Measurements from ENCODE around the gene NFKBIB.
"Not testable (repeated sequence)": the region's sequence is repeated elsewhere in the genome, so short reads cannot be mapped to it uniquely, and the experiment has no call there.

The NFKBIB gene

DNA sequence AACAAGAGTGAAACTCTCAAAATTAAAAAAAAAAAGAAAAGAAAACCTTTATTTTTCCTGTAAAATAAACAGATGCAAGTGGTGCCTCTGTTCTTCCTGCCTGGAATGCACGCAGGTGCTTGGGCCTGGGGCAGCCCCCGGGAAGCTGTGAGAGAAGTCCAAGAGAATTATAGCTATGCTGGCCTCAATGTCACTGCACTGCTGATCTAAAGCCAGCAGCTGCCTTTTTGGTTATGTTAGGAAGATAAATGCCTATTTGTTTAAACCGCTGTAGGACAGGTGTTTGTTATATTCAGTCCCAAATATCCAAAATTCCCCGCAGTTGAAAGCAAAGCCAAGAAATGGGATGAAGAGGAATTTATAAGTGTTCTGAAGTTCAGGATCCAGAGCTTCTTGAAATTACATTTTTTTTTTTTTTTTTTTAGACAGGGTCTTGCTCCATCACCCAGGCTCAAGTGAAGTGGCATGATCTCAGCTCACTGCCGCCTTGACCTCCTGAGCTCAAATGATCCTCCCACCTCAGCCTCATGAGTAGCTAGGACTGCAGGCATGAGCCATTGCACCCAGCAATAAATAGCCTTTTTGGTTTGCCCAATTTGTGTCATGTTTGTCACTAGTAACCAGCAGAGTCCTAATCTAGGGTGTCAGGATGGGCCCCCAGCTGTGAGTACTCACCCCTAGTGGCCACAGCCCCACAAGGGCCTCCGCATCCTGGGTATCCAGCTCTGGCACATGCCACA is 23.9 kb upstream of the NFKBIB start:
- DNase-seq (ENCODE audit: extremely low read depth in 1 of 2, low read depth in 1 of 2): no peak

DNA sequence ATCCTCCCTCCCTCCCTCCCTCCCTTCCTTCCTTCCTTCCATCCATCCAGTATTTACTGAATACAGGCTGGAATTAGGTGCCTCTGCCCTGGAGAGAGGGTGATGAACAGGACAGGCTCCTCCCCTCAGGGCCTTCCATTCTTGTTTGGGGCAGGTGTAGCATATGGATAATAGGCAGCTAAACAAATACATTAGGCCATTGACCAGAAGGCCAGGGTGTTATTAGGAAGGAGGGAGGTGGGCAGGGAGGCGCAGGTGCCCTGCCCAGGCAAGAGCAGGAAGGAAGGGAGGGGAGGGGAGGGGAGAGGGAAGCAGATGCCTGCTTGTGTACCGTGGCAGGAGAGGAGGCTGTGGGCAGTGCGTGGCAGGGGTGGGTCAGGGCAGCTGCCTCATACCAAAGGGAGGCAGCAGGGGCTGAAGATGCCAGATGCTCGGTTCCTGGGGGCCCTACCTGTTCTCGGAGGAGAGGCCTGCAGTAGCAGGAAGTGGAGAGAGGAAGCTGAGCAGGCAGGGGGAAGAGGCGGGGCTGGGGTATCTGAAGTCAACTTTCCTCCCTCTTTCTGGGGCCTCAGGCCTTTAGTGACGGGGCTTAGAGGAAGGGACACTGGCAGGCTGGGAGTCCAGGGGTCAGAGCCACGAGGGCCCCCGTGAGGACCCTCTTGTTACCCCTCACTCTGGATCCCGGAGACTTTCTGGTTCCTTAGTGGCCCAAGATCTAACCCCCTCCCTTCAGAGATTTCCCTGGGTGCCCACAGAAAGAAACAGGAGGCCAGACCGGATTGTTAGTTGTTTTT is 21.8 kb upstream of the NFKBIB start, which contains the start of gene RINL:
Gene RINL, minus strand, starts transcription at position 495 of the 794 bp plus-strand sequence. CDS start 1,533 bp downstream, outside the sequence.
- DNase-seq (ENCODE audit: extremely low read depth in 1 of 2, low read depth in 1 of 2): peak; percentile 32 to 55

DNA sequence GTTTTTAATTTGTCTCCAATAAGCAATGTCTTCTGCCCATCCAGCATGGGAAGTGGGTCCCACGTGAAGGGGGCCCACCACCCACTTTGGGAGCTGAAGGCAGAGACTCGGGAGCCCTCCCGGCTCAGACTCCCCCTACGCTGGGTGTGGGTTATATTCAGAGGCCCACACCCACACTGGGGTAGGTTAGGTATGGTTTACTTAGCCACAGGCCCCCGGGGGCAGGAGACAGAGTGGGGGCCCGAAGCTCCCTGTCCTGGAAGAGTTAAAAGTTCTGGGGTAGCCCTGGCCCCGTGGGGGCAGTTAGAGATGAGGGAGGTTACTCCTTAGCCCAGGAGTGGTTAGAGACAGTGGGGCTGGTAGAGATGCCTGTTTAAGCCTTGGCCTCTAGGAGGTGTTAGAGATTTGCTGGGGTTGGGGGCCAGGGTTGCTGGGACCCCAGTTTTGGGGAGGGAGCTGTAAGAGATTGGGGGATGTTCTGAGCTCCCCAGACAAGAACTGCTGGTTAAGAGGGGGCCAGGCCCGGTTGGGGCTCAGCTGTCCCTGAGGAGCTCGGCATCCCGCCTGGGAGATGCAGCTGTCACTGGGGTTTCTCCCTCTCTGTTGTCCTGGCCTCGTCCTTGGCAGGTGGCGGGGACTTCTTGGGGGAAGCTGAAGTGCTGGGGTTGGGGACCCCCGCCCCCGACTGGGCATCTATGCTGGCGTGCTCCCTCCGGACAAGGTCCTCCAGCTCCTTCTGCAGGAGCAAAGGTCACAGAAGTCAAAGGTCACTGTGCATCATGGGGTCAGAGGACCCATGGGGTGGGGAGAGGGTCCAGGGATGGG is 21.0 kb upstream of the NFKBIB start:
- DNase-seq (ENCODE audit: extremely low read depth in 1 of 2, low read depth in 1 of 2): no peak

DNA sequence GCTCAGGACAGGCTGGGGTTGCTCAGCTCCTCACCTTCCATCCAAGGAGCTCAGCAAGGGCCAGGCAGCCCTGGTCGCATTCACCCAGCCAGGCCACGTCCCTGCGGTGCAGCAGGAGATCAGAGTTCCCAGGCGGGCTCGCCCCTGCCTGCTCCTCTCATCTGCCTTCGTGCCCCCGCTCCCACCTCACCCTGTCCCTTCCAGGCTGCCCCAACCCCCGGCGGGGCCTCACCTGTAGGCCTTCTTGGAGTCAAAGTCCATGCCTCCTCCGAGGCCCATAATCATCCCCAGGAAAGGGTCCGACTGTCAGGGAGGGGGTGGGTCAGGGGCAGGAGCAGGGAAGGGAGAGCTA is 20.4 kb upstream of the NFKBIB start:
- no peak for DNase-seq (ENCODE audit: extremely low read depth in 1 of 2, low read depth in 1 of 2)

DNA sequence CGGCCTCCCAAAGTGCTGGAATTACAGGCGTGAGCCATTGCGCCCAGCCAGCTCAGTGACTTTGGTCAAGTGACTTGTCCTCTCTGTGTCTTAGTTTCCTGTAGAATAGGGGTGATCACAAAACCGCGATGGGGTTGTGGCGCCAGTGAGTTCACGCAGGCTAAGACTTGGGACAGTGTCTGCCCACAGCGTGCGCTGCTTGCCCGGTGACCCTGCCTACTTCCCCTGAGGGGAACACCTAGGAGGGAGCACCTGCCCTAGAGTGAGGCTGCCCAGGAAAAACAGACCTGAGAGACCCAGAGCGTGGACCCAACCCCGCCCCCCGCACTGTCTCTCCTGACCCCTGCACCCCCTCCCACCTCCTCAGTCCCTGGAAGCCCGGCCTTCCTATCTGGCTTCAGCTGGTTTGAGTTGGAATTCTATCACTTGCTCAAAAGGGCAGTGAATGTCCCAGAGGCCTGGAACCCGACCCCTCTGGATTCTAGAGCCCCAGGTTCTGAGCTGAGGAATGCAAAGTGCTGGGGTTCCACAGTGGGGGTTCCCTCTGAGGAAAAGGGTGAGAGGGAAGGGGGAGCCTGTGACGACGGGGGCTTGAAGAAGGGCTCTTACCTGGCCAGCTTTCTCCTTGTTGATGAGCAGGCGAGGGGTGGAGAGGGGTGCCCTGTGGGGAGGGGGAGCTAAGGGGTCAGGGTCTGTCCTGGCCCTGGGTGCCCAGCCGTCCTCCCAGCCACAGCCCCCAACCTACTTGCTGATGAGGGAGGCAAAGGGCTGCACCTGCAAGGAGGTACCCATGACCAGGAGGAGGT is 19.5 kb upstream of the NFKBIB start:
- no peak for DNase-seq (ENCODE audit: extremely low read depth in 1 of 2, low read depth in 1 of 2)

DNA sequence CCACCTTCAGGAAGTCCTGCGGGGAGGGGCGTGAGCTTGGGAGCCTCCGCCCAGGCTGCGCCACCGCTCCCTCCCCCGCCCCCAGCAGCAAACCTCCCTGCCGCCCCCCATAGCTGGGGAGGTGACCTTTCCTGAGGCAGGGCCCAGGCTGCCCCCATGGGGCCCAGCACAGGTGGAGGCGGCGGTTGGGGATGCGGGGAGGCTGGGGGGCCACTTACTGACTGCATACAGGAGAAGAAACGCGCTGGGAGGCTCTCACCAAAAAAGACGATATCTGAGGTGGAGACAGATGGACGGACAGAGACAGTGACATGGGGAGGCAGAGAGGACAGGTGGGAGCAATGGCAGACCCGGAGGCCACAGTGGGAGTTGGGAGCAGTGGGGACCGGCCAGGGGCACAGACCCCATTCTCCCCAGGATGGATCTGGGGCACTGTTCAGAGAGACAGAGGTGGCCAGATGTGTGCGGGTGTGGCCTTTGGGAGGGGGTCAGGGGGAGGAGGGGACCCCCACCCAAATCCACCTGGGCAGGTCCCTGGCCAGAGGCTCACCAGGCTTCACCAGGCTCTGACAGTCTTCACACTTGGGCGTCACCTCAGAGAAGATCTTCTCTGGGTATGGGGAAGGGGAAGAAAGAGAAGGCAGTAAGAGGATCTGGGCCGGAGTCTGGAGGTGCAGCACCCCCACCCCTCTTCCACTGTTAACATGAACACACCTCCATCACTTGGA is 18.7 kb upstream of the NFKBIB start:
- DNase-seq (ENCODE audit: extremely low read depth in 1 of 2, low read depth in 1 of 2): no peak

DNA sequence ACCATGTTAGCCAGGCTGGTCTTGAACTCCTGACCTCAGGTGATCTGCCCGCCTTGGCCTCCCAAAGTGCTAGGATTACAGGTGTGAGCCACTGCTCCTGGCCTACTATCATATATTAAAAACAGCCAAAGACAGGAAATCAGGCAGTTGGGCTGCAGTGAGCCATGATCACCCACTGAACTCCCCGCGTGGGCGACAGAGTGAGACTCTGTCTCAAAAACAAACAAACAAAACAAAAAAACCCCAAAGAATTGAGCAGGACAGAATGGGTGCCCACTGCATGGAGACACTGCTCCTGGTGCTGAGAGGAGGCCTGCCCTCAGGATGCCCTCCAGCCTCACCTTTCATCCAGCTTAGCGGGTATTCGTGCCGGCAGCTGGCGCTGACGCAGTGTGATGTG is 16.5 kb upstream of the NFKBIB start:
- no peak for DNase-seq (ENCODE audit: extremely low read depth in 1 of 2, low read depth in 1 of 2)

DNA sequence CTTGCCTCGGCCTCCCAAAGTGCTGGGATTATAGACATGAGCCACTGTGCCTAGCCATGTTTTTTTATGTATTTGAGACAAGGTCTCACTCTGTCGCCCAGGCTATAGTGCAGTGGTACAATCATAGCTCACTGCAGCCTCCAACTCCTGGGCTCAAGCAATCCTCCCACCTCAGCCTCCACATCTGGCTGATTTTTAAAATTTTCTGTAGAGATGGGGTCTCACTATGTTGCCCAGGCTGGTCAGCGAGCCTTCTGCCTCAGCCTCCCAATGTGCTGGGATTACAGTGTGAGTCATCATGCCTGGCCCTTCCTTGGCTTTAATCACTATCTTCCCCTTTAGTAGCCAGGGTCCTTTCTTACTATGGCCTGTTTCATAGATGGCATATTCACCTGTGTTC is 15.1 kb upstream of the NFKBIB start:
- not testable (repeated sequence) for DNase-seq (ENCODE audit: extremely low read depth in 1 of 2, low read depth in 1 of 2)

DNA sequence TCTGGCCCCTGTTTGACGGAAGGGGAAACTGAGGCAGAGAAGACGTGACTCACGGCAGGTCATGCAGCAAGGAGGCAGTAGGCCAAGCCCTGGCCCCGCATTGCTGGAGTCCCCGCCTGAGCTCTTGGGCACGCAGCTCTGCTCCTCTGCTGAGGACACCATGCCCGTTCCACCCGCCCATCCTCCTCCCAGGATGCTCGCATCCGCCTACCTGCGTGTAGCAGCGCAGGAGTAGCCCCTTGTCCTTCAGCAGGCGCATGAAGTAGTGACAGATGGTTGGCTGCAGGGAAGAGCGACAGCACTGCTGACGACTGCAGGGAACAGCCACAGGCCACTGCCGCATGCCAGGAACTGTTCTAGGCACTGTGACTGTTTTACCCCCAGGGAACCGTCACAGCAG is 10.9 kb upstream of the NFKBIB start:
- DNase-seq (ENCODE audit: extremely low read depth in 1 of 2, low read depth in 1 of 2): no peak

DNA sequence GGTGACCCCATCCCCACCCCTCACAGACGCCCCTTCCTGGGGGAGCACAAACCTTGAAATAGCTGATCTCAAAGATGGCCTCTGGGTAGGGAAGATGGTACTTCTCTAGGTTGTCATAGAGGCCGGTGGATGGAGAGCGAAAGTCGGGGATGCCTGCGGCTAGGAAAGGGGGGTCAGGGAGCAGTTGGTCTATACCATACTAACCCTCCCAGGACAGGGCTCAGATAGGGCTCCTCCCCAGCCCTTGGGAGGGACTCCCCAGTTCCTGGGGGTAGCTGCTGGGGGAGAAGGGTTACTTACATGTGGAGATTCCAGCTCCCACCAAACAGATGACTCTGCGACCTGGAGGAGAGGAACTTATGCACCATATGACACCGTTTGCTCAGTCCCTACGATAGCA is 10.0 kb upstream of the NFKBIB start:
- no peak for DNase-seq (ENCODE audit: extremely low read depth in 1 of 2, low read depth in 1 of 2)

DNA sequence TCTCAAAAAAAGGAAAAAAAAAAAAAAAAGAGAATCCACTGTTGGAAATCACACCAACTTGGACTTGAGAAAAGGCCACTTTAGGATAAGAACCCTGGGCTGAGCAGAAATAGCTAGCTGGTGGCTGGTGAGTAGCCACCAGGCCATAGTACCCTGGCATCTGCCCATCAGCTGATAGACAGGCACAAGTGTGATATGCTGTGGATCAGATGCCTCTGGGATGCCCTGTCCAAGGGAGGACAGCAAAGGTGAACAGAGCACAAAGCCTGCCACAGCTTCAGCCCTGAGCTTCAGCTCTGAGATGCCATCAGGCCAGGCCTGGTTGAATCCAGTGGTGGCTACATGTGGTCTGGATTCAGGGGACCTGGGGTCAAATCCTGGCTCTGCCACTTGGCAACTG is 9.1 kb upstream of the NFKBIB start:
- no peak for DNase-seq (ENCODE audit: extremely low read depth in 1 of 2, low read depth in 1 of 2)

DNA sequence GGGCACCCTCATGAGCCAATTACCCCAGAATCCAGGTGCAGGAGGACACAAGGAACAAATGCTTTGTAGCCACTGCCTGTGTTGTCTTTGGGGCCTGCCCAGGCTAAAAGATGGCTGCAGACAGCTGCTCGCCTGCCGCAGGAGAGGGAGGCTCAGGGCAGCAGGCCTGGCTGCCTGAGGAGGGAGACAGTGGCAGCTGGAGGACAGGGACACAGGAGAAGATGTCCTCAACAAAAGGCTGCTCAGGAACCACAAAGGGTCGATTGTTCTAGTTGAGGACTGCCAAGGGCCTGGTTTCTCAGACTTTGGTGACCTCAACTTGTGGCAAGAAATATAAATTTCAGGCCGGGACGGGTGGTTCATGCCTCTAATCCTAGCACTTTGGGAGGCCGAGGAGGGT is 8.0 kb upstream of the NFKBIB start:
- no peak for DNase-seq (ENCODE audit: extremely low read depth in 1 of 2, low read depth in 1 of 2)

DNA sequence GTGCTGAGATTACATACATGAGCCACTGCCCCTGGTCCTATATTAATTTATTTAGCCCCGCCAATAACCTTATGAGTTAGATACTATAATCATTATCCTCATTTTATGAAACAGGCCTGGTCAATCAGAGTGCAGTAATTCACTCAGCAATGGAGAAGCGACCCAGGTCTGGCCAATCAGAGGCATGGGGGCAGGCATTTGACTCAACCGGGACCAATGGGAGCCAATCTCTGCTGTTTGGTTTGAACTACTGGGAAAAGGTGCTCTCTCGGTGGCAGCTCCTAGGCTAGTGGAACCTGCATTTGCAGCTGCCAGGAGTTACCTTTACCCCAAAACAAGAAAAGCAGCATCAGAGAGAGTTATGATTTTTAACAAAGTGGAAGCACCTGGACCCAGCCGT is 6.9 kb upstream of the NFKBIB start:
- no peak for DNase-seq (ENCODE audit: extremely low read depth in 1 of 2, low read depth in 1 of 2)

DNA sequence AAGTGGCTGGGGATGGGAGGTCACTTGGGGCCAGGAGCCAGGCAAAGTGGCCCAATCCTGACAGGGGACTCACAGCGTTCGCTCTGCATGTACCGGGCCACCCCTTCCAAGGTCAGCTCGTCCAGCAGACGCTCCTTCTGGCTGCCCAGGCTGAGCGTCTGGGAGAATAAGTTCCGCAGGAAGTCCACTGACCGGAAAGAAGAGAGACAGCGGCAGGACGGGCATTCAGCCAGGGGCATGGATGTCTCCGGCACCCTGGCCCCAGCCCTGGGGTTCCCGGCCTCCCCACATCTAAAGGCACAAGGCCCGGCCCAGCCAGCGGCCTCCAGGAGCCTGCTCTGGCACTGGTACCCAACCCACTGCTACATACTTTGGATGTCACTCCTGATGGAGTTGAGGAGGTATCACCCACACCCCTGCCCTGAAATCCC is 6.4 kb upstream of the NFKBIB start:
- DNase-seq (ENCODE audit: extremely low read depth in 1 of 2, low read depth in 1 of 2): no peak

DNA sequence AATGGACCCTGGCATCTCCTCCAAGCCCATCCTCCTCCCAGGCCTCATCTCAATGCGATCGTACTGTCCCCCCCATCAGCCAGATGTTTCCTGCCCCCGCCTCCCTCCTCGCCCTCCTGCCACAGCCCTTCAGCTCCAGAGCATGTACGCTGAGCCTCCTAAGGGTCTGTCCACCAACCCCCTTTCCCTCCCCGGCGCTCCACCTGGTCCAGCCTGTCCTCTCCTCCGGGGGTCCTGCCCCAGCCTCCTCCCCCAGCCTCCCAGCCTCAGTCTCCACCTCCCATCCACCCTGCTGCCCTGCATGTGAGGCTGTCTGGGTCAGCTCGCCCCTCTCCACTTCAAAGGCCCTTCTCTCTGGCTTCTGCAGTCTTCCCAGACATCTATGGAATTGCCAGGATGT is 4.8 kb upstream of the NFKBIB start:
- DNase-seq (ENCODE audit: extremely low read depth in 1 of 2, low read depth in 1 of 2): no peak

DNA sequence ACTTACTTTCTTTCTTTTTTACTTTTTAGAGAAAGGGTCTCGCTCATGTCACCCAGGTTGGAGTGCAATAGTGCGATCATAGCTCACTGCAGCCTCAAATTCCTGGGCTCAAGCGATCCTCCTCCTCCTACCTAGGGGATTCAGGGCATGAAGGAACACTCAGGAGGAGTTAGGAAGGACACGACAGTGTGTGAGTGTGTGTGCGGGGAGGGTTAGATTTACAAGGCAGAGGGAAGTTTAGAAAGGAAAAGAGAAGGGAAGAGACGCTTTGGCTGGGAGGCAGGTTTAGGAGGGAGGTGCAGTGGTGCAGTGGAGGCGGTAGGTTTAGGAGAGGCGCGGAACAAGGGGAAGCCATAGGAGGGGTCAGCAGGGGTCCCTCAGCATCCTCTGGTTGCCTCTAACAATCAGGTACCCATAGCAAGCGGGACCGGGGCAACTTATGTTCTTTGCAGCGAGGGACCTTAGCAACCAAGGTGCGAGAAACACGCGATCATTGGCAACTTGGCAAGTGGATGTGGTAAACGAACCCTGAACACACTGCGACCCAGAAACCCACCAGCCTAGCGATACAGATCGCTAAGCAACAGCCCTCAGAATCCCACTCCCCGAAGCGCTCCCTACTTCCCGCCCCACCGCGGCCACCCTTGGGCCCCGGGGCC is 852 bp upstream of the NFKBIB start:
- no peak for DNase-seq (ENCODE audit: extremely low read depth in 1 of 2, low read depth in 1 of 2)

DNA sequence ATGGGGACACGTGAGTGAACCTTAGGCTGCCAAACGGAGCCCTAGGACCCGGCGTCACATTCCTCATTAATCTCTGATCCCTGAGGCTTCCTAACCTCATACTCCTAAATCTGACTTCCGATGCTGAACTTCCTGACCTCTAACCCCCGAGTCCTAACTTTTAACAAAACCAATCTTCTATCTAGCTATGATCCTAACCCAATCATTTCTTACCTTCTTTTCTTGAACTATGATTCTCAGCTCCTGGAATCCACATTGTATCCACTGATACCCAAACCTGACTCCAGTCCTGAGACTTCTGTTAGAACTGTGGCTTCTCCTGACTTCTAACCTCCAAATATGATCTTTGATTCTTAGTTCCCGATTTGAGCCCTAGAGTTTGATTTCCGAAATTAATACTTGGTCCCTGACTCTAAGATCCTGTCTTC is 447 bp downstream of the NFKBIB start:
- no peak for DNase-seq (ENCODE audit: extremely low read depth in 1 of 2, low read depth in 1 of 2)

DNA sequence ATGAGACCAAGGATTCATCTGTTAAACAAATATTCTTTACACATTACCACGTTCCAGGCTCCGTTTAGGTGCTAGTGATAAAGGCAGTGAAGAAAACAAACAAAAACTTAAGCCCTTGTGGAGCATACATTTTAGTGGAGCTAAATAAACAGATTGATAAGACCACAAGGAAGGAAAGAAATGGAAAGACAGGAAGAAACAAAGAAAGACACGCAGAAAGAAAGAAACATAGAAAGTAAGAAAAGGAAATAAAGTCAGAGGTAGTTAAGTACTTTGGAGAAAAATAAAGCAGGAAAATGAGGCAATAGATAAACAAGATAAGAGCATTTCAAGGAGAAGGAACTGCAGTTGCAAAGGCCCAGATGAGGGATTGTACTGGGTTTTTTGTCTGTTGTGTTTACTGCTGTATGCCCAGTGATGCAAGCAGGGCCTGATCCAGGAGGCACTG is 998 bp downstream of the NFKBIB start:
- no peak for DNase-seq (ENCODE audit: extremely low read depth in 1 of 2, low read depth in 1 of 2)

DNA sequence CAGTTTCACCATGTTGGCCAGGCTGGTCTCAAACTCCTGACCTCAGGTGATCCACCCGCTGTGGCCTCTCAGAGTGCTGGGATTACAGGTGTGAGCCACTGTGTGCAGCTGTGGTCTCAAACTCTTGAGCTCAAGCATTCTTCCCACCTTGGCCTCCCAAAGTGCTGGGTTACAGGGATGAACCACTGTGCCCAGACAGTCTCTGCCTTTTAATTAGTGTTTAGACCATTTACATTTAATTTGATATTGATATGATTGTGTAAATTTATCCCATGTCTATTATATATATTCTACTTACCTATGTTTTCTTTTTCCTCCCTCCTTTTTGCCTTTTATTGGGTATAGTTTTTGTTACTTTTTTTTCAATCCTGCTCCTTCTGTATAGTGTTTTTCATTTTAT is 1.9 kb downstream of the NFKBIB start:
- DNase-seq (ENCODE audit: extremely low read depth in 1 of 2, low read depth in 1 of 2): no peak
